SKM-1 treated with dmso at 0.1 percent for 144 hours (cell line): Measurements from ENCODE around the gene SLC25A39.
"Not testable (repeated sequence)": the region's sequence is repeated elsewhere in the genome, so short reads cannot be mapped to it uniquely, and the experiment has no call there.

ENCODE experiments used
- DNase-seq: peaks from one replicate; lab custom pipeline; 2025; ENCODE audit not compliant: unreplicated experiment; lab: John Stamatoyannopoulos, UW

Gene SLC25A39

GRCh38 chr17:44324571-44325275 is at the start of gene SLC25A39:
SLC25A39 (minus strand) TSS chr17:44324823; CDS start chr17:44323562, 1,261 bp downstream.
- peak; percentile 84 for DNase-seq

- no peak for DNase-seq
These were observed 47.4 kb upstream of the SLC25A39 start for GRCh38 chr17:44372036-44372435.

GRCh38 chr17:44369414-44370023 is 44.9 kb upstream of the SLC25A39 start:
- not testable (repeated sequence) for DNase-seq

GRCh38 chr17:44368391-44369243 is 44.0 kb upstream of the SLC25A39 start:
- DNase-seq = not testable (repeated sequence)

GRCh38 chr17:44367231-44367979 is 42.8 kb upstream of the SLC25A39 start:
- DNase-seq = no peak

GRCh38 chr17:44365051-44365450 is 40.4 kb upstream of the SLC25A39 start:
- DNase-seq = not testable (repeated sequence)

- DNase-seq = peak; percentile 37
These were observed 39.1 kb upstream of the SLC25A39 start, which contains the start of gene FAM171A2 for GRCh38 chr17:44363613-44364159. FAM171A2 (minus strand) TSS chr17:44363853; CDS start chr17:44363714, 139 bp downstream.

- DNase-seq = no peak
These were observed 38.5 kb upstream of the SLC25A39 start for GRCh38 chr17:44362949-44363612.

GRCh38 chr17:44362459-44362948 is 37.9 kb upstream of the SLC25A39 start:
- no peak for DNase-seq

- DNase-seq = no peak
These were observed 37.0 kb upstream of the SLC25A39 start for GRCh38 chr17:44361292-44362260.

- no peak for DNase-seq
These were observed 36.2 kb upstream of the SLC25A39 start for GRCh38 chr17:44360826-44361225.

- no peak for DNase-seq
These were observed 35.5 kb upstream of the SLC25A39 start for GRCh38 chr17:44360144-44360533.

- DNase-seq = no peak
These were observed 35.0 kb upstream of the SLC25A39 start for GRCh38 chr17:44359458-44360143.

- no peak for DNase-seq
These were observed 34.4 kb upstream of the SLC25A39 start for GRCh38 chr17:44359006-44359405.

GRCh38 chr17:44358066-44358465 is 33.4 kb upstream of the SLC25A39 start:
- DNase-seq = no peak

GRCh38 chr17:44356241-44356640 is 31.6 kb upstream of the SLC25A39 start:
- DNase-seq = no peak

GRCh38 chr17:44355642-44356099 is 31.0 kb upstream of the SLC25A39 start:
- no peak for DNase-seq
